Liver (tissue), 9 donors: ENCODE measurements around the gene EXT2. TPM values are rescaled to one million over a fixed set of nuclear protein-coding genes. Genes with fewer than 3 reads are reported as not detected.

Experiments used
- DNase-seq: peaks from one replicate; pipeline ENCODE4 v3.0.0-alpha.2; 2017; ENCODE audit warnings: low spot score
- H3K27ac ChIP-seq, 2 donors: one replicate each; pipeline ENCODE4 v1.7.0; 2013; ENCODE audit warnings: inconsistent platforms in 2 of 2, low read length in 2 of 2, control low read depth in 1 of 2, low read depth in 1 of 2, mild to moderate bottlenecking in 1 of 2
- H3K27me3 ChIP-seq, 4 donors: one replicate each; pipeline versions ENCODE4 v1.6.1 to v1.7.0; 2013; ENCODE audit warnings: low read length in 3 of 4, inconsistent platforms in 1 of 4, mild to moderate bottlenecking in 1 of 4, moderate library complexity in 1 of 4; ENCODE audit not compliant: control insufficient read depth in 4 of 4, insufficient read depth in 4 of 4
- H3K36me3 ChIP-seq, 4 donors: one replicate each; pipeline versions ENCODE4 v1.6.1 to v1.7.0; 2013; ENCODE audit warnings: low read length in 3 of 4, mild to moderate bottlenecking in 3 of 4, low read depth in 1 of 4, moderate library complexity in 1 of 4; ENCODE audit not compliant: control insufficient read depth in 4 of 4, insufficient read depth in 3 of 4
- H3K4me1 ChIP-seq, 4 donors: one replicate each; pipeline versions ENCODE4 v1.6.1 to v1.7.0; 2013; ENCODE audit warnings: low read length in 3 of 4, mild to moderate bottlenecking in 3 of 4, moderate library complexity in 1 of 4; ENCODE audit not compliant: control insufficient read depth in 4 of 4, insufficient read depth in 4 of 4
- H3K4me3 ChIP-seq, 3 donors: one replicate each; pipeline versions ENCODE4 v1.6.1 to v1.7.0; 2013; ENCODE audit warnings: low read length in 3 of 3, control low read depth in 1 of 3, low read depth in 1 of 3, mild to moderate bottlenecking in 1 of 3
- H3K9ac ChIP-seq, 2 donors: one replicate each; pipeline ENCODE4 v1.7.0; 2013; ENCODE audit warnings: low read length in 2 of 2, mild to moderate bottlenecking in 2 of 2, moderate library complexity in 2 of 2, control low read depth in 1 of 2, low read depth in 1 of 2
- H3K9me3 ChIP-seq, 4 donors: one replicate each; pipeline versions ENCODE4 v1.6.1 to v1.7.0; 2013; ENCODE audit warnings: low read length in 3 of 4; ENCODE audit not compliant: control insufficient read depth in 4 of 4
- ATF3 ChIP-seq: IDR thresholded peaks from 2 replicates; pipeline ENCODE4 v1.6.1; 2016; ENCODE audit warnings: antibody characterized with exemption
- CTCF ChIP-seq: fragments of 150-350 bp; IDR thresholded peaks from 2 replicates; pipeline ENCODE4 v1.5.1; 2017; ENCODE audit warnings: improper control_type of control experiment, low read depth, low read length; ENCODE audit not compliant: missing input control
- EGR1 ChIP-seq, 2 donors: IDR thresholded peaks; 2 replicates each; pipeline ENCODE4 v1.6.1; 2016 to 2018; ENCODE audit warnings: antibody characterized with exemption in 2 of 2, low read depth in 2 of 2
- FOXA1 ChIP-seq: IDR thresholded peaks from 2 replicates; pipeline ENCODE4 v1.6.1; 2016; ENCODE audit warnings: antibody characterized with exemption
- FOXA2 ChIP-seq: IDR thresholded peaks from 2 replicates; pipeline ENCODE4 v1.6.1; 2016; ENCODE audit warnings: antibody characterized with exemption
- GABPA ChIP-seq, 2 donors: IDR thresholded peaks in 1 of 2; conservative IDR thresholded peaks in 1 of 2; 2 replicates each; pipeline ENCODE4 v1.6.1; 2016; ENCODE audit warnings: antibody characterized with exemption in 2 of 2, mild to moderate bottlenecking in 1 of 2, moderate library complexity in 1 of 2
- HNF4A ChIP-seq, 2 donors: conservative IDR thresholded peaks; 2 replicates each; pipeline ENCODE4 v1.6.1; 2016; ENCODE audit warnings: antibody characterized with exemption in 2 of 2, mild to moderate bottlenecking in 2 of 2
- HNF4G ChIP-seq: IDR thresholded peaks from 2 replicates; pipeline ENCODE4 v1.6.1; 2016; ENCODE audit warnings: antibody characterized with exemption
- JUND ChIP-seq, 2 donors: IDR thresholded peaks; 2 replicates each; pipeline ENCODE4 v1.6.1; 2016; ENCODE audit warnings: antibody characterized with exemption in 2 of 2
- MAX ChIP-seq: IDR thresholded peaks from 2 replicates; pipeline ENCODE4 v1.6.1; 2016; ENCODE audit warnings: antibody characterized with exemption
- NR2F2 ChIP-seq: IDR thresholded peaks from 2 replicates; pipeline ENCODE4 v1.6.1; 2016; ENCODE audit warnings: antibody characterized with exemption
- RAD21 ChIP-seq, 2 donors: IDR thresholded peaks; 2 replicates each; pipeline ENCODE4 v1.6.1; 2016; ENCODE audit warnings: antibody characterized with exemption in 2 of 2, mild to moderate bottlenecking in 2 of 2
- REST ChIP-seq: IDR thresholded peaks from 2 replicates; pipeline ENCODE4 v1.6.1; 2016; ENCODE audit warnings: antibody characterized with exemption, mild to moderate bottlenecking
- RXRA ChIP-seq, 2 donors: IDR thresholded peaks; 2 replicates each; pipeline ENCODE4 v1.6.1; 2017 to 2018; ENCODE audit warnings: antibody characterized with exemption in 2 of 2, mild to moderate bottlenecking in 1 of 2
- SP1 ChIP-seq: IDR thresholded peaks from 2 replicates; pipeline ENCODE4 v1.6.1; 2018; ENCODE audit warnings: antibody characterized with exemption, mild to moderate bottlenecking
- TAF1 ChIP-seq: conservative IDR thresholded peaks from 2 replicates; pipeline ENCODE4 v1.6.1; 2016; ENCODE audit warnings: antibody characterized with exemption, mild to moderate bottlenecking
- YY1 ChIP-seq: IDR thresholded peaks from 2 replicates; pipeline ENCODE4 v1.6.1; 2016; ENCODE audit warnings: antibody characterized with exemption, mild to moderate bottlenecking
- ZBTB33 ChIP-seq: IDR thresholded peaks from 2 replicates; pipeline ENCODE4 v1.6.1; 2016; ENCODE audit warnings: antibody characterized with exemption
- WGBS: extraction: QIAGEN DNeasy Blood & Tissue Kit; methylation state at CpG from one replicate; pipeline ENCODE4 v1.1.7; 2013; 5-methylcytosine and 5-hydroxymethylcytosine counted together
- polyA plus RNA-seq, 2 donors: library from polyadenylated mRNA; stranded (reverse) in 1 of 2; unstranded in 1 of 2; fragments of 200-250 nt in 1 of 2; fragments of >200 nt in 1 of 2; fragmentation: Nextera tagmentation in 1 of 2; extraction: Ambion mirVana in 1 of 2; gene quantifications; one replicate each; pipeline versions ENCODE4 v1.2.1 to v1.2.3, GENCODE V29; 2013 to 2015
- total RNA-seq, 2 donors: library from RNA; depleted of rRNA; stranded (reverse); fragments of >200 nt; gene quantifications; one replicate each; pipeline ENCODE4 v1.2.3, GENCODE V29; 2014
- donor health status: healthy.
- donor health status: healthy.
- donor health status: healthy.
- donor health status: healthy.
- donor health status: healthy.

EXT2 gene
- total and polyA plus RNA-seq, 4 donors: 8.4 to 36.1 (median 29.8) TPM

DNA sequence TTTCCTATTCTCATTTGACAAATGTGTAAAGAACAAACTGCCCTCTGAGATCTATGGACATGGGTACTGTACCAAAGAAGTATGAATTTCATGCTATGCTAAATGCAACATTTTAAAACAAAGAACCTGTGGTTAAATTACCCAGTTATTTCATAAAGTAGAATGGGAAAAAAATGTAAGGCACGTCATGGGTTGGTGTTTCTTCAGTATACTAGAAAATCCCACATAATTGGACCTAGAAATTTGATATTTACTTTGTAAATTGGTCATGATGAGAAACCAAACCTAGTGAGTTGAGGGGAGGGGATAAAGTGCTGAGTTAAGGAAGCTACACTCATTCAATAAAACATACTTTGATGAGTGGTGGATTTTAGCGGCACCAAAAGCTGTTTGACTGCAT, 110.4 kb downstream of the EXT2 start (continued):
- TF ChIP-seq ZBTB33 (no peak), RAD21 (IDR thresholded peaks at IDR 0.05) (no peak), YY1 (no peak), FOXA1 (no peak), JUND (IDR thresholded peaks at IDR 0.05) (no peak), TAF1 (no peak), NR2F2 (no peak), RXRA (IDR thresholded peaks at IDR 0.05) (no peak)

- Histone ChIP-seq H3K4me1 (no peaks in the 10 kb centered on the region), H3K36me3 (peaks cover 2 to 4% (median 4%) of the 10 kb centered on the region in 4 donors), H3K9me3 (no peaks in the 10 kb centered on the region), H3K4me3 (no peak overlapping the region), H3K27ac (no peak overlapping the region), H3K9ac (no peak overlapping the region), H3K27me3 (no peaks in the 10 kb centered on the region)
- TF ChIP-seq FOXA1 (no peak), ZBTB33 (no peak), SP1 (no peak), HNF4G (no peak), HNF4A (conservative IDR thresholded peaks at IDR 0.05) (no peak), EGR1 (IDR thresholded peaks at IDR 0.05; ENCODE audit: low read depth in 2 of 2) (no peak), JUND (IDR thresholded peaks at IDR 0.05) (no peak), ATF3 (no peak), NR2F2 (no peak), MAX (no peak), RAD21 (IDR thresholded peaks at IDR 0.05) (no peak), RXRA (IDR thresholded peaks at IDR 0.05) (no peak), REST (no peak), YY1 (no peak), FOXA2 (no peak), CTCF (no peak), GABPA (IDR thresholded peaks at IDR 0.05 in 1 of 2, conservative IDR thresholded peaks at IDR 0.05 in 1 of 2) (no peak), TAF1 (no peak)
- 94% methylated on average over 7 of the region's 7 CpGs for WGBS
- DNase-seq: no peak
Measured at GRCh38 chr11:44207292-44207691, 111.8 kb downstream of the EXT2 start.
